PC-9 (cell line): ENCODE results near the gene PAM. TPM values are rescaled to one million over a fixed set of nuclear protein-coding genes. Genes with fewer than 3 reads are reported as not detected.

Source experiments
- BruUV-seq: library from RNA; stranded (reverse); fragments of 400-500 nt; replicated peaks from 2 replicates; lab custom pipeline; 2021; lab: Mats Ljungman, UMichigan
- CTCF ChIA-PET: fragments of 300-600 bp; sonication (Branson Sonifier 250); formaldehyde crosslinking; loops from one replicate; lab custom pipeline; 2022; ENCODE audit warnings: antibody characterized with exemption; lab: Charles Lee
- POLR2A ChIA-PET: fragments of 300-600 bp; sonication (Branson Sonifier 250); formaldehyde crosslinking; loops from one replicate; lab custom pipeline; 2022; ENCODE audit warnings: antibody characterized with exemption; ENCODE audit not compliant: unreplicated experiment; lab: Charles Lee
- DNase-seq, 2 experiments: peaks; one replicate each; pipeline versions ENCODE4 v3.0.0 to v3.0.0-alpha.2; 2015 to 2022; ENCODE audit warnings: mixed read lengths in 1 of 2
- H2AFZ ChIP-seq: fragments of 200-600 bp; sonication (generic); 2 replicates; pipeline ENCODE4 v1.8.1; 2017; ENCODE audit warnings: antibody characterized with exemption
- H3F3A ChIP-seq: fragments of 200-600 bp; sonication (generic); 2 replicates; pipeline ENCODE4 v1.8.1; 2017; ENCODE audit warnings: antibody characterized with exemption, mild to moderate bottlenecking, low read depth; ENCODE audit not compliant: insufficient read depth
- H3K27ac ChIP-seq: fragments of 200-600 bp; sonication (generic); 2 replicates; pipeline ENCODE4 v1.6.1; 2016; ENCODE audit warnings: mixed run types
- H3K27me3 ChIP-seq: fragments of 200-600 bp; sonication (generic); 2 replicates; pipeline ENCODE4 v1.6.1; 2016; ENCODE audit warnings: low read depth, mixed run types; ENCODE audit not compliant: insufficient read depth
- H3K36me3 ChIP-seq: fragments of 200-600 bp; sonication (generic); 2 replicates; pipeline ENCODE4 v1.6.1; 2016; ENCODE audit warnings: low read depth, mixed run types
- H3K4me1 ChIP-seq: fragments of 200-600 bp; sonication (generic); replicated peaks from 2 replicates; pipeline ENCODE4 v1.6.1; 2016; ENCODE audit warnings: mixed run types; ENCODE audit not compliant: insufficient read depth
- H3K4me2 ChIP-seq: fragments of 200-600 bp; sonication (generic); 2 replicates; pipeline ENCODE4 v1.6.1; 2017; ENCODE audit warnings: mixed run types
- H3K4me3 ChIP-seq: fragments of 200-600 bp; sonication (generic); 2 replicates; pipeline ENCODE4 v1.6.1; 2016; ENCODE audit warnings: mixed run types
- H3K79me2 ChIP-seq: fragments of 200-600 bp; sonication (generic); 2 replicates; pipeline ENCODE4 v1.6.1; 2017; ENCODE audit warnings: low read depth, mixed run types
- H3K9me2 ChIP-seq: fragments of 200-600 bp; sonication (generic); 2 replicates; pipeline ENCODE4 v1.8.1; 2017; ENCODE audit warnings: mild to moderate bottlenecking; ENCODE audit not compliant: insufficient read depth
- H3K9me3 ChIP-seq: fragments of 200-600 bp; sonication (generic); 2 replicates; pipeline ENCODE4 v1.8.1; 2016; ENCODE audit warnings: low read depth; ENCODE audit not compliant: insufficient read depth
- H4K20me1 ChIP-seq: fragments of 200-600 bp; sonication (generic); 2 replicates; pipeline ENCODE4 v1.8.1; 2017; ENCODE audit not compliant: insufficient read depth
- EZH2 ChIP-seq: fragments of 200-600 bp; sonication (generic); IDR thresholded peaks from 2 replicates; pipeline ENCODE4 v1.8.0; 2017; ENCODE audit warnings: antibody characterized with exemption, low read depth
- intact Hi-C: fragments of 100-400 bp; cut with micrococcal nuclease; formaldehyde crosslinking; loops from one replicate; pipeline ENCODE4 v1.10.0; 2022; ENCODE audit not compliant: unreplicated experiment
- total RNA-seq: library from RNA; stranded (reverse); gene quantifications from 2 replicates; pipeline ENCODE4 v1.2.3, GENCODE V29; 2021
- TF ChIP-seq, protein P1 (sequence below): fragments of 200-600 bp; sonication (generic); conservative IDR thresholded peaks from 2 replicates; pipeline ENCODE4 v1.6.1; 2017; ENCODE audit warnings: mixed run types, antibody characterized with exemption, mild to moderate bottlenecking, moderate library complexity

PAM gene
- total RNA-seq, 1 experiment from 2014 or later, result 88.4 TPM

DNA sequence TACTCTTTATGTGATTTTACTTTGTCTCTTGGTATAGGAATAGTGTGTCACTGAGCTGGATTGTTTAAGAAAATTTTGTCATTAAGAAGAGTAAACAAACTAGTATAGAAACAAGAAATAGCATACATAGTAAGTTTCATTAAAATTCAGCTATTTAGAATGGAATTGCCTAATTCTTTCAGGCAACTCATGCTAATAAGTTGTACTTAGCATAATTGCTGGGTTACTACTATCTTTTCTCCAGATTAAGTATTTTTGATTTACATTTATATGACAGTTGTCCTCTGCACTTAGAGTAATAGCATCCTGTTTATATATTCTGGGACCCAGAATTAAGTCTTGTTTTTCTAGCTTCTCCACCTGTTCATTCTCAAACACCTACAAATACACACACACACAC lies 85.9 kb downstream of the PAM start:
- no peak for DNase-seq
- BruUV-seq, result no TSS peak
- no peak overlapping the region for H3K27ac ChIP-seq
- H3K9me2 ChIP-seq, result no peaks in the 10 kb centered on the region
- no peak overlapping the region for H2AFZ ChIP-seq
- ChIA-PET CTCF (no interaction called here), POLR2A (interaction anchor here (0.8 kb wide), 1 partner anchor 21 kb away, joined by 3 read pairs; no protein-coding TSS in a partner anchor)
- no peaks in the 10 kb centered on the region for H3F3A ChIP-seq
- intact Hi-C loops, result no loop called here
- no peaks in the 10 kb centered on the region for H3K4me1 ChIP-seq
- no peaks in the 10 kb centered on the region for H3K27me3 ChIP-seq
- H3K79me2 ChIP-seq, result no peaks in the 10 kb centered on the region
- TF ChIP-seq, protein P1, sequence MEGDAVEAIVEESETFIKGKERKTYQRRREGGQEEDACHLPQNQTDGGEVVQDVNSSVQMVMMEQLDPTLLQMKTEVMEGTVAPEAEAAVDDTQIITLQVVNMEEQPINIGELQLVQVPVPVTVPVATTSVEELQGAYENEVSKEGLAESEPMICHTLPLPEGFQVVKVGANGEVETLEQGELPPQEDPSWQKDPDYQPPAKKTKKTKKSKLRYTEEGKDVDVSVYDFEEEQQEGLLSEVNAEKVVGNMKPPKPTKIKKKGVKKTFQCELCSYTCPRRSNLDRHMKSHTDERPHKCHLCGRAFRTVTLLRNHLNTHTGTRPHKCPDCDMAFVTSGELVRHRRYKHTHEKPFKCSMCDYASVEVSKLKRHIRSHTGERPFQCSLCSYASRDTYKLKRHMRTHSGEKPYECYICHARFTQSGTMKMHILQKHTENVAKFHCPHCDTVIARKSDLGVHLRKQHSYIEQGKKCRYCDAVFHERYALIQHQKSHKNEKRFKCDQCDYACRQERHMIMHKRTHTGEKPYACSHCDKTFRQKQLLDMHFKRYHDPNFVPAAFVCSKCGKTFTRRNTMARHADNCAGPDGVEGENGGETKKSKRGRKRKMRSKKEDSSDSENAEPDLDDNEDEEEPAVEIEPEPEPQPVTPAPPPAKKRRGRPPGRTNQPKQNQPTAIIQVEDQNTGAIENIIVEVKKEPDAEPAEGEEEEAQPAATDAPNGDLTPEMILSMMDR, result no peak
- no peak for TF ChIP-seq EZH2
- no peaks in the 10 kb centered on the region for H3K36me3 ChIP-seq
- no peaks in the 10 kb centered on the region for H3K9me3 ChIP-seq
- H3K4me2 ChIP-seq, result no peak overlapping the region
- no peaks in the 10 kb centered on the region for H4K20me1 ChIP-seq
- no peak overlapping the region for H3K4me3 ChIP-seq

DNA sequence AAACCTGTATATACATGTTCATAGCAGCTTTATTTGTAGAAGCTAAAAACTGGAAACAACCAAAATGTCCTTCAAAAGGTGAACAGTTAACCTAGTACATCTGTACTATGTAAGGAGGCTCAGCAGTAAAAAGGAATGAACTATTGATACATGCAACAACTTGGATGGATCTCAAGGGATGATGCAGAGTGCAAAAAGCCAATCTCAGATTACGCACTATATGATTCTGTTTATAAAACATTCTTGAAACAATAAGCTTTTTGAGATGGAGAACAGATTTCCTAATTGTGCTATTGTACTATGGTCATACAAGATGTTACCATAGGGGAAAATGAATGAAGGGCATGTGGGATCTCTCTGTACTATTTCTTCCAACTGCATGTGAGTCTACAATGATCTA lies 88.9 kb downstream of the PAM start:
- H3K4me2 ChIP-seq, result no peak overlapping the region
- H3K27me3 ChIP-seq, result no peaks in the 10 kb centered on the region
- no peak overlapping the region for H2AFZ ChIP-seq
- CTCF ChIA-PET, result no interaction called here
- BruUV-seq, result no TSS peak
- no peaks in the 10 kb centered on the region for H3K4me1 ChIP-seq
- no peaks in the 10 kb centered on the region for H3K79me2 ChIP-seq
- no peak for DNase-seq
- POLR2A ChIA-PET, result no interaction called here
- H3K9me3 ChIP-seq, result no peaks in the 10 kb centered on the region
- no peak overlapping the region for H3K4me3 ChIP-seq
- no peak overlapping the region for H3K27ac ChIP-seq
- intact Hi-C loops, result no loop called here
- TF ChIP-seq, protein P1, result no peak
- TF ChIP-seq EZH2, result no peak
- no peaks in the 10 kb centered on the region for H3K9me2 ChIP-seq
- no peaks in the 10 kb centered on the region for H3K36me3 ChIP-seq
- no peaks in the 10 kb centered on the region for H4K20me1 ChIP-seq
- no peaks in the 10 kb centered on the region for H3F3A ChIP-seq

DNA sequence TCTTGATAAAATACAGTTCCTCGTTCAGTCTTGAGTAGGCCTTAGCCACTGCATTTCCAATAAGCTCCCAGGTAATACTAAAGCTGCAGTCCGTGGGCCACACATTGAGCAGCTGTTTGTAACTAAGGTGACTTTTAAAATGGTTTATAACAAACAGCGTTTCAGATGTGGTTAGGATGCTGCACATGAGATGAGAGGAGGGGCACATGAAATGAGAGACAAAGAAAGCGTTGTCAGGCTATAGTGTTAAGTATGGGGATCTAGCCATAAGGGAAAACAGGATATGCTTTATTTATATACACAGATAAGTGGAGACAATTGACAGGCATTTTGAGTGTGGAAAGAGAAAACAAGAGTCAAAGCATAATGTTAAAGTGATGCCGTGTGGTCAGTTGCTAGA lies 89.9 kb downstream of the PAM start:
- Histone ChIP-seq H4K20me1 (no peaks in the 10 kb centered on the region), H3K27ac (no peak overlapping the region), H3K9me2 (no peaks in the 10 kb centered on the region), H3F3A (no peaks in the 10 kb centered on the region), H3K4me2 (no peak overlapping the region), H3K4me3 (no peak overlapping the region), H3K9me3 (no peaks in the 10 kb centered on the region), H2AFZ (no peak overlapping the region), H3K27me3 (no peaks in the 10 kb centered on the region), H3K79me2 (no peaks in the 10 kb centered on the region), H3K36me3 (no peaks in the 10 kb centered on the region), H3K4me1 (no peaks in the 10 kb centered on the region)
- intact Hi-C loops, result no loop called here
- CTCF ChIA-PET, result no interaction called here
- BruUV-seq, result no TSS peak
- POLR2A ChIA-PET, result no interaction called here
- TF ChIP-seq, protein P1, result no peak
- no peak for TF ChIP-seq EZH2
- DNase-seq, result no peak
